ENCODE results near the gene SPACA4. TPM values are rescaled to one million over a fixed set of nuclear protein-coding genes. Genes with fewer than 3 reads are reported as not detected.

SPACA4 gene
- polyA plus RNA-seq, 2 of the 4 experiments (the other 2 are of a cell fraction) = 0.08 to 0.12 TPM

DNA sequence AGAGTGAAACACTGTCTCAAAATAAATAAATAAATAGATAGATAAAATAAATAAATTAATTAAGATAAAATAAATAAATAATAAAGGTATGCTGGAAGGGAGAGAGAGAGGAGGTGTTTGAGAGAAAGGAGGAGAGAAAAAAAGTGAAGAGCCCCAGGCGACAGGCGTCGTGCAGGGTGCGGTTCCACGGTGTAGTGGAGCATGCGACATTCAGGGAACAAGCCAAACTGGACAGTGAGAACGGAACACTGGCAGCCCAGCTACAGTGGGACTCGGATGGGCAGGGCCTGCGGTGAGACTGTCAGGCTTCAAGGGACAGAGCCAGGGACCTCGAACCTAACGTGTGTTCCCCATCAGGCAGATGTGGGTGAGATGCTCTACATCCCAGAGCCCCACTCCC lies 45.1 kb upstream of the SPACA4 start:
- FAIRE-seq (no peak), DNase-seq (ENCODE audit: low read depth in 1 of 2, low spot score in 1 of 2) (no peak), ATAC-seq (no peak)
- 89% methylated on average over 11 of the region's 11 CpGs for WGBS (ENCODE audit: missing lambda C conversion rate)
- Histone ChIP-seq H3K4me2 (no peak overlapping the region), H3K27ac (peak overlapping the region; percentile 97 to 100), H3K9me3 (no peaks in the 10 kb centered on the region), H3K4me1 (peaks cover 70% of the 10 kb centered on the region), H3K4me3 (no peak overlapping the region)
- CTCF ChIA-PET = interaction anchor here (0.7 to 14.9 kb wide), 5 partner anchors 9 to 72 kb away, joined by 4 to 100 read pairs (median 11); no protein-coding TSS in a partner anchor
- TF ChIP-seq RFX5 (IDR thresholded peaks at IDR 0.05) (no peak), JUN (IDR thresholded peaks at IDR 0.05) (no peak), HDAC2 (IDR thresholded peaks at IDR 0.05) (no peak)
- POLR2A ChIA-PET = interaction anchor here (0.5 kb wide), 1 partner anchor 62 kb away, joined by 4 read pairs; no protein-coding TSS in a partner anchor

- FAIRE-seq (peak; percentile 77), DNase-seq (ENCODE audit: low read depth in 1 of 2, low spot score in 1 of 2) (peak; percentile 71 to 99)
- H3K27ac ChIP-seq = peak overlapping the region; percentile 97 to 100
- no peak for TF ChIP-seq MAFK (IDR thresholded peaks at IDR 0.05; ENCODE audit: partially characterized antibody)
- TF ChIP-seq JUNB (IDR thresholded peaks at IDR 0.05) = peak; percentile 98
- TF ChIP-seq GATA3 (IDR thresholded peaks at IDR 0.05; ENCODE audit: borderline replicate concordance) = peak; percentile 98
- peak; percentile 97 to 98 for TF ChIP-seq JUN (IDR thresholded peaks at IDR 0.05)
- TF ChIP-seq CBX8 (IDR thresholded peaks at IDR 0.05) = no peak
- TF ChIP-seq, protein P1, sequence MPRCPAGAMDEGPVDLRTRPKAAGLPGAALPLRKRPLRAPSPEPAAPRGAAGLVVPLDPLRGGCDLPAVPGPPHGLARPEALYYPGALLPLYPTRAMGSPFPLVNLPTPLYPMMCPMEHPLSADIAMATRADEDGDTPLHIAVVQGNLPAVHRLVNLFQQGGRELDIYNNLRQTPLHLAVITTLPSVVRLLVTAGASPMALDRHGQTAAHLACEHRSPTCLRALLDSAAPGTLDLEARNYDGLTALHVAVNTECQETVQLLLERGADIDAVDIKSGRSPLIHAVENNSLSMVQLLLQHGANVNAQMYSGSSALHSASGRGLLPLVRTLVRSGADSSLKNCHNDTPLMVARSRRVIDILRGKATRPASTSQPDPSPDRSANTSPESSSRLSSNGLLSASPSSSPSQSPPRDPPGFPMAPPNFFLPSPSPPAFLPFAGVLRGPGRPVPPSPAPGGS (IDR thresholded peaks at IDR 0.05) = peak; percentile 86; the same call in 2 of the 3 replicates
- TF ChIP-seq HOXA7 (CRISPR knock-in tag; IDR thresholded peaks at IDR 0.05) = peak; percentile 89
- TF ChIP-seq HES2 (IDR thresholded peaks at IDR 0.05) = peak; percentile 46; the same call in 1 of the 2 replicates
- TF ChIP-seq RAD21 (conservative IDR thresholded peaks at IDR 0.05 in 1 of 2, IDR thresholded peaks at IDR 0.05 in 1 of 2) = peak; percentile 56 to 58; a peak in 4 of 5 replicates
- peak; percentile 64; the same call in 2 of the 3 replicates for TF ChIP-seq SMC3 (IDR thresholded peaks at IDR 0.05)
- peak; percentile 90; the same call in 1 of the 2 replicates for TF ChIP-seq FOXS1 (CRISPR knock-in tag; IDR thresholded peaks at IDR 0.05)
- TF ChIP-seq, protein P2, sequence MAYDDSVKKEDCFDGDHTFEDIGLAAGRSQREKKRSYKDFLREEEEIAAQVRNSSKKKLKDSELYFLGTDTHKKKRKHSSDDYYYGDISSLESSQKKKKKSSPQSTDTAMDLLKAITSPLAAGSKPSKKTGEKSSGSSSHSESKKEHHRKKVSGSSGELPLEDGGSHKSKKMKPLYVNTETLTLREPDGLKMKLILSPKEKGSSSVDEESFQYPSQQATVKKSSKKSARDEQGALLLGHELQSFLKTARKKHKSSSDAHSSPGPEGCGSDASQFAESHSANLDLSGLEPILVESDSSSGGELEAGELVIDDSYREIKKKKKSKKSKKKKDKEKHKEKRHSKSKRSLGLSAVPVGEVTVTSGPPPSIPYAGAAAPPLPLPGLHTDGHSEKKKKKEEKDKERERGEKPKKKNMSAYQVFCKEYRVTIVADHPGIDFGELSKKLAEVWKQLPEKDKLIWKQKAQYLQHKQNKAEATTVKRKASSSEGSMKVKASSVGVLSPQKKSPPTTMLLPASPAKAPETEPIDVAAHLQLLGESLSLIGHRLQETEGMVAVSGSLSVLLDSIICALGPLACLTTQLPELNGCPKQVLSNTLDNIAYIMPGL (CRISPR knock-in tag; IDR thresholded peaks at IDR 0.05; ENCODE audit: borderline replicate concordance) = no peak
- peak; percentile 95 for TF ChIP-seq RARB (CRISPR knock-in tag; IDR thresholded peaks at IDR 0.05)
- peak; percentile 93 for TF ChIP-seq FOSL2 (IDR thresholded peaks at IDR 0.05)
- peak; percentile 99 for TF ChIP-seq FOSL2 (CRISPR knock-in tag; IDR thresholded peaks at IDR 0.05)
- TF ChIP-seq TP53 (CRISPR knock-in tag; IDR thresholded peaks at IDR 0.05) = no peak; the same call in 1 of the 2 replicates
- TF ChIP-seq, protein P3, sequence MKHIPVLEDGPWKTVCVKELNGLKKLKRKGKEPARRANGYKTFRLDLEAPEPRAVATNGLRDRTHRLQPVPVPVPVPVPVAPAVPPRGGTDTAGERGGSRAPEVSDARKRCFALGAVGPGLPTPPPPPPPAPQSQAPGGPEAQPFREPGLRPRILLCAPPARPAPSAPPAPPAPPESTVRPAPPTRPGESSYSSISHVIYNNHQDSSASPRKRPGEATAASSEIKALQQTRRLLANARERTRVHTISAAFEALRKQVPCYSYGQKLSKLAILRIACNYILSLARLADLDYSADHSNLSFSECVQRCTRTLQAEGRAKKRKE (CRISPR knock-in tag; IDR thresholded peaks at IDR 0.05; ENCODE audit: low read depth) = peak; percentile 74
- peak; percentile 90 for TF ChIP-seq EHF (CRISPR knock-in tag; IDR thresholded peaks at IDR 0.05)
- TF ChIP-seq MYC (IDR thresholded peaks at IDR 0.05; ENCODE audit: borderline replicate concordance, low read length) = peak; percentile 44; the same call in 1 of the 2 replicates
- 0 out of 2 replicates have a peak, but pooled peaks have one; percentile 48 for TF ChIP-seq MAZ (IDR thresholded peaks at IDR 0.05; ENCODE audit: borderline replicate concordance, low read depth, low read length)
- no peak for TF ChIP-seq PHF8 (IDR thresholded peaks at IDR 0.05; ENCODE audit: borderline replicate concordance, low read depth)
- TF ChIP-seq HOXB13 (CRISPR knock-in tag; IDR thresholded peaks at IDR 0.05; ENCODE audit: low read depth) = peak; percentile 88
- peak; percentile 48 to 92; a peak in 3 of 4 replicates for TF ChIP-seq CEBPB (IDR thresholded peaks at IDR 0.05)
- TF ChIP-seq USF2 (IDR thresholded peaks at IDR 0.05) = peak; percentile 50
- TF ChIP-seq CHD4 (IDR thresholded peaks at IDR 0.05; ENCODE audit: borderline replicate concordance) = no peak
- TF ChIP-seq TFCP2L1 (CRISPR knock-in tag; IDR thresholded peaks at IDR 0.05) = 0 out of 2 replicates have a peak, but pooled peaks have one; percentile 50
- no peak for TF ChIP-seq RNF2 (IDR thresholded peaks at IDR 0.05; ENCODE audit: borderline replicate concordance, low read depth)
- TF ChIP-seq EHMT2 (IDR thresholded peaks at IDR 0.05; ENCODE audit: low read depth) = no peak
- TF ChIP-seq EP300 (IDR thresholded peaks at IDR 0.05) = peak; percentile 94 to 97; a peak in 4 of 5 replicates
- TF ChIP-seq FOSB (CRISPR knock-in tag; IDR thresholded peaks at IDR 0.05) = peak; percentile 85
- no peak for TF ChIP-seq ESRRA (IDR thresholded peaks at IDR 0.05; ENCODE audit: borderline replicate concordance, low read length)
These were observed 41.5 kb upstream of the SPACA4 start for GRCh38 chr19:48565090-48565489.

More at GRCh38 chr19:48565090-48565489, 41.5 kb upstream of the SPACA4 start:
- Histone ChIP-seq H3K4me1 (peaks cover 68% of the 10 kb centered on the region), H3K9me3 (no peaks in the 10 kb centered on the region), H3K4me2 (peak overlapping the region; percentile 61), H3K4me3 (no peak overlapping the region)
- ChIA-PET POLR2A (interaction anchor here (0.8 to 1.0 kb wide), 2 partner anchors 11 to 78 kb away, joined by 3 read pairs; no protein-coding TSS in a partner anchor), CTCF (interaction anchor here (0.7 to 15.5 kb wide), 8 partner anchors 9 to 76 kb away, joined by 3 to 259 read pairs (median 5); no protein-coding TSS in a partner anchor)
- peak; percentile 60 to 72 for ATAC-seq
- 5% methylated on average over 7 of the region's 7 CpGs for WGBS (ENCODE audit: missing lambda C conversion rate)

All from A549 (cell line).